NCI-H526 (cell line): Measurements from ENCODE around the gene PCCA.

Experiments used
- DNase-seq, 2 experiments: peaks; one replicate each; lab custom pipeline; 2025; lab: John Stamatoyannopoulos, UW

PCCA gene

DNA sequence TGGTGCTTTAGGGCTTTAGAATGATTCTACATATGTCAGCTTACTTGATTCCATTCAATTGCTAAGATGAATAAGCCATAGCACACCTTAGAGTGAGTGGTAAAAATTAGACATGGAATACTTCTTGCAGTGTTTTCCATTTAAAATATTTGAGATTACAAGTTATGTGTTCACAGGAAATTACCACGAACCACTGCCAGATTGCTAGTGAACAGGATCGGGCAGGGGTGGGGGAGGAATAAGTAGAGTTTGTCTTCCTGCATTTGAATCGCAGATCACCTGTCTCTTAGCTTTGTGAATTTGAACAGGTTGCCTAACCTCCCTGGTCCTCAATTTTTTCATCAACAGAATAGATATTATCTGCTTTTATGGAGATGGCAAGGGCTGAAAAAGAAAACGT, 375.1 kb downstream of the PCCA start:
- DNase-seq = no peak

DNA sequence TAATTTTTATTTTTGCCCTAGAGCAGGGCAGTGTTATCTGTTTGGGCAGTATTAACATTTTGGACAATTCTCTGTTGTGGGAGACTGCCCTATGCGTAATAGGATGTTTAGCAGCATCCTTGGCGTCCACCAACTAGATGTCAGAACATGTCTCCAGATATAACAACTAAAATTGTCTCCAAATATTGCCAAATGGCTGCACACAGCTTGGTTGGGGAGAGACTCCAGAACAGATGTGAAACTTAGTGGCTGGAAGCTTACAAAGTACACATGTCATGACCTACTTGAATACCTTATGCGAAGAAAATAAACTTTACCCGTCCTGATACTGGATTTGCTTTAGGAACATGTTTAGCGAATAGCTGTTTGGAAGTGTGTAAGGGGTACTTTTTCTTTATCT, 376.7 kb downstream of the PCCA start:
- DNase-seq = no peak

DNA sequence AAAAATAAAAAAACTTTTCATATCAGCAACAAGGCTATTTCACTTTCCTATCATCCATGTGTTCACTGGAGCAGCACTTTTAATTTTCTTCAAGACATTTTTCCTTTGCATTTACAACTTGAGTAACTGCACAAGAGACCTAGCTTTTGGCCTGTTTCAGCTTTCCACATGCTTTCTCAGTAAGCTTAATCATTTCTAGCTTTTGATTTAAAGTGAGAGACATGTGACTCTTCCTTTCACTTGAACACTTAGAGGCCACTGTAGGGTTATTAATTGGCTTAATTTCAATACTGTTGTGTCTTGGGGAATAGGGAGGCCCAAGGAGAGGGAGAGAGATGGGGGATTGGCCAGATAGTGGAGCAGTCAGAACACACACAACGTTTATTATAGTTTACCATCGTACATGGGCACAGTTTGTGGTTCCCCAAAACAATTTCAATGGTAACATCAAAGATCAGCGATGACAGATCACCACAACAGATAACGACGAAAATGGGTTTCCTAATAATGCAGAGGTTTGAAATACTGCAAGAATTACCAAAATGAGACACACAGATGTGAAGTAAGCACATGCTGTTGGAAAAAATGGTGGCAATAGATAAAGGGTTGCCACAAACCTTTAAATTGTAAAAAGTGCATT, 382.1 kb downstream of the PCCA start:
- DNase-seq = no peak

DNA sequence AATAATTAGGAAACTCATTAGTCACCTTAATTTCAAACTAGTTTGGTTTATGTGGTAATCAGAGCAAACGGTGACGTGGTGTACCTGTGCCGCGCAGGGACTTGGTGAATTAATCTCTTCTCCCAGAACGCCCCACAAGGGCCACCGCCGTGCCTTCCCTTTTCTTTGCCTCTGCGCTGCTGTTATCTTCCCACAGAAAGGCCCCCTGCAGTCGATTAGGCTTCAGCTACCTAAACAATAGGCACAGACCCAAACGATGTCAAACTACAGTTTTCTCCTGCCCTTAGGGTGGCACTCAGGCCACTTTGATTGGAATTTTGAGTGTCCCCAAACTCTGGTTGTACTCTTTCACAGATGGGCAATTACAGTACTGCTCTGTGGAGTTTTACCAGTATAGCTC, 384.2 kb downstream of the PCCA start:
- DNase-seq = no peak

DNA sequence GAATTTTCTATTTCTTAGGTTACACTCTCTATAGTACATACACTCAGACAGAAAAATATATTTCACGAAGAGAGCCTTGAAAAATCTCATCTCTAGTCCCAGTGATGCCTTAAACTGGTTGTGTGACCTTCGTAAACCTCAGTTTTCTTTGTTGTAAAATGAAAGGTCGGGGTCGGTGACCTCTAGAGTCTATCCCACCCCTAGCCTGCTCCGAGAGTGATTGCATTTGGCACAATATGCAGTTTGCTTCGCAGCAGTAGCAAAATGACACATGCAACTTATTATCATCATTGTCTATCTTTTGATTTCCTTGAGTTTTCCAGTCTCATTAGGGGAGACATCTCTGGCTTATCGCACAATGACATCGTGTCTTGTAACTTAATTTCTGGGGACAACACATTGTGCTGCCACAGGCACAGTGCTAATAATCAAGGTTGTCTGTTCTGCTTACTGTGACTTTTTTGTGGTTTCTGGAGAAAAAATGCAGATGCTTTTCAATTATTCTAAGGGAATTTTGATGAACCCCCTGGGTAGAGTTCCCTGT, 384.7 kb downstream of the PCCA start:
- DNase-seq = no peak

DNA sequence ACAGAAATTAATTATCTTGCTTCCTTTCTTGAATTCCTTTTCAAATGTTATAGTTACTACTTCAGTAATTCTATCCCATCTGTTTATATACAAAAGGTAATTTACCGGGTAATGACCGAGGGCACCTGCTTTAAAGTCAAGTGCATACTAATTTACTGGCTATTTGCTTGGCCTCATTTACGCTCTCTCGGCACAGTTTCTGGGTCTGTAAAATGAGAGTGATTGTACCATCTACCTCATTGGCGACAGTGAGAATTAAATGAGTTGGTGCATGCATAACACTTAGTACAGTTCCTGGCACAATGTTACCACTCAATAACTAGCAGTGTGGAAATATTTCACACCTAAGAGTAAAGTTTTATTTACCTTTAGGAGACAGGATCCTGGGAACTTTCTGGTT, 388.1 kb downstream of the PCCA start:
- no peak for DNase-seq

DNA sequence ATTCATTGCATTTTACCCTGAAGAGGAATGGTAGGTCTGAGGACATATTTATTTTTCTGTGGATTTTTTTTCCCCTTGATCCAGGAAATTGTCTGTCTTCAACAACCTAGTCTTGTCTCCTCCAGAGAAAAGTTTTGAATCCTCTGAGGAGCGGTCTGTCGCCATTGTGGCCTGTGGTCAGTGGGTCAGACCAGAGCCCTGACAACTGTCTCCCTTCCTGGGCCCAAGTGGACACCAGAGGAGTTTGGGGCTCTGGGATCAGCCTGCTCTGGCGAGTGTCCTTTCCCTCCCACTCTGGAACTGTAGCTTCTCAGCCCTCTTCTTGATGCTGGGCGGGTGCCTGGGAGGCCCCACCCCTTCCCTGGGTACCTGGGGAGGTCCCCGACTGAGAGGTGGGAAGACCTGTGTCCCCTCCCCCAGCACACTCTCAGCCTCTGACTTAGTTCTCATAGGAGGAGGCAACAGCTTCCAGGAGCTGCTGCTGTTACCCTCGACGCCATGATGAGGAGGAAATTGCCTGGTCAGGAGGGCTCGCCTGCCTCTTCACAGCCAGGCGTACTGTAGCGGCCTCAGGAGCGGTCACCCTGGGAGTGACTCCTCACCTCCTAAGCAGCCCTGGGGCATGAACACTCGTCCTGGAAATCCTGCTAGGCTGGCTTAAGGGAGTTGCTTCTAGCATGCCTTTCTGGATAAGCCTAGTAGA, 389.4 kb downstream of the PCCA start:
- DNase-seq = no peak

DNA sequence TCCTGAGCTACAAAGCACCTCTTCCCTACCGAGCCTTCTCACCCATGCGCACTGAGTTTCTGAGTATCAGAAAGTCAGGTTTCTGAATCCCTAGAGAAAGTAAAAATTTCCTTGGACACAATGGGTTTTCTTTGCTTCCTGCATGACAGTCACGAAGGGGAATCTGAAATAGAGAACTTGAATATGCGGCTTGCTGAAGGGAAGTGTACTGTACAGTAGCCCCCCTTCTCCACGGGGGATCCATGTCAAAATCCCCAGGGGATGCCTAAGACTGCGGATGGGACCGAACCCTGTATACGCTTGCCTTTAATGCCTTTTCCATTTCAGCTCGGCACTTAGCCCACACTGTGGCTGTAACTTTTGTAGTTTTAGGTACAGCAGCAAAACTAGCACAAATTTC, 391.8 kb downstream of the PCCA start:
- DNase-seq = no peak

DNA sequence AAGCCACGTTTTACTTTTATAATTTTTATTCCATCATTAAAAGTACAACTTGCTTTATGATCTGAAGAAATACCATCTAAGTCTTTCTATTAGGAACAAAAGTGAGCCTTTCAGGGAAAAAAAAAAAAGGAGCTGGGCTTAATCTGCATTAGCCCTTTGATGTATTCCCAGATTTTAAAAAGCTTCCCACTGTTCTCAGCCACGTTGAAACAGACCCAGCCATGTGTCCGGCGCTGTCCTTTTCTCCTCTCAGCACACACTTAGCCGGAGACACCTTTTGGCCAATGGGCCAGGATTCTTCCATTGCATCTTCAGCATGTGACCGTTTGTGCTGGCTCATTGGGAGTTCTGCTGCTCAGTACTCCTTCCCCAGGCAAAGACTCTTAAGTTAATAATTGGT, 394.2 kb downstream of the PCCA start:
- DNase-seq = no peak

DNA sequence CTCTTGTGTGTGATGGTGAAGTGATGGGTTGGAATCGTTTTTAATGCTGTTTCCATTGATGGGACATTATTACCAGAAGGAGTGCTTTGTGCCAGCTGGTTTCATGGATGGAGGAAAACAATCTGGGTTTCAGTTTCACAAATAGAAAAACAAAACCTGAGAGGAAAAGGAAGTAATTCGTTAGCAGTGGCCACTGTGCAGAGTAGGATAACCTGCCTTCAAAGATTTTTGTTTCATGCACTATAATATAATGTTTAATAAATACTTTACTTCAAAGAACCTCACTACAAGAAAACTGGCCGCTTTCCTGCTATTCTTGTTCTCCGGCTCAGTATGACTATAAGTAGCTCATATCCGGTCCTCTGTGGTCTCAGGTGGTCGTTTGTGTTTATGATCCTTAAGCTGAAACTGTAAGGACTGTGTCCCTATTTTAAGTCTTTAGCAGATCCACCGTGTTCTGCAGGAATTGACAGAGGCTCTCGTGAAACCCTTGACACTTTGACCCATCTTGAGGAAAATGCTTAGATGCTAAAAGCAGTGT, 395.0 kb downstream of the PCCA start:
- DNase-seq = no peak

DNA sequence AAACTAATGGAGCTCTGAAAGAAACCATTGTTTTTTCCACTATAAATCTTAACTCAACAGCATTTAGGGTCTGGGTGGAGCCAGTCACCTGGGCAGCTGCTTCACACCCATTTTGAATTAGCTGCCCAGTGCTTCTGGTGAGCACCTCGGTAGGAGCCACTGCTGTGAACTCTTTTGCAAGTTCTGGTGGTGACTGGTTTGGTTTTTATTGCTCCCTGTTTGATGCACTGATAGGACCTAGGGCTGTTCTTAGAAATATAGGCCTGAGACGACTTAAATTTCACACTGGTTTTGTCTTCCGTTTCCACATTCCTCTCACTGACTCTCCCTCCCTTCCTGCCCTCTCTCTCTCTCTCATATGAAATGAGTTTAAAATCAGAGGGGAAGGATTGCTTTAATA, 395.8 kb downstream of the PCCA start:
- DNase-seq = no peak

DNA sequence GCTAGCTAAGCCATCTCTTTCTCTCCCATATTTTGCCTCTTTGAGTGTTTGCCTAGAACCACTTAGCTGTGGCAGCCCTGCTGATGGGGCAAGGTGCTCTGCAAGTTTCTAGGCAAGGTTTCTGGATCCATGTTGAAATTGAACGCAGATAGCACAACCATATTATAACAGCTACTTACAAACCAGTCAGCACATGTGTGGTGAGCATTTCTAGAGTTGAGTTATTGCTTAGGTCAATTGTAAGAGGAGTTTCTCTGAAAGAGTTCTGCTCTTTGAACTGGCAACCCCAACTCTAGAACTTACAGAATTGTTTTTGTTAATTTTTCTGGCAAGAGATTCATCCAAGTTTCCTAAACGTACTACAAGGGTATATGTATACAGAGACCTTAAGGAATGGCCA, 396.4 kb downstream of the PCCA start:
- no peak for DNase-seq

DNA sequence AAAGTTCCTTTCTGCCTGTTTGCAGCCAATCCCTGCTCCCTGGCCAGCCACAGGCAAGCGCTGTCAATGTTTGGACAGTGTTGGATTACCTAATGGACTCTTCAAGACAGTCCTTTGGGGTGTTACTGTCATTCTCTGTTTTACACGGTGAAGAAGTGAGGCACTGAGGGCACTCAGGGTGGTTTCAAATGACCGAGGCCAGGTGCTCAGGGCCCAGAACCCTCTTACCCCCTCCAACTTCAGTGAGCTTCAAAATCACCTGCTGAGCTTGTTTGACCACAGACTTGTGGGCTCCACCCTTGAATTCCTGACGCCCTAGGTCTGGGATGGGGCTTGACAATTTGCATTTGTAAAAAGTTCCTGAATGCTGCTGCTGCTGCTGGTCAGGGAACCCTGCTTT, 401.8 kb downstream of the PCCA start:
- peak; percentile 75 to 83 for DNase-seq

DNA sequence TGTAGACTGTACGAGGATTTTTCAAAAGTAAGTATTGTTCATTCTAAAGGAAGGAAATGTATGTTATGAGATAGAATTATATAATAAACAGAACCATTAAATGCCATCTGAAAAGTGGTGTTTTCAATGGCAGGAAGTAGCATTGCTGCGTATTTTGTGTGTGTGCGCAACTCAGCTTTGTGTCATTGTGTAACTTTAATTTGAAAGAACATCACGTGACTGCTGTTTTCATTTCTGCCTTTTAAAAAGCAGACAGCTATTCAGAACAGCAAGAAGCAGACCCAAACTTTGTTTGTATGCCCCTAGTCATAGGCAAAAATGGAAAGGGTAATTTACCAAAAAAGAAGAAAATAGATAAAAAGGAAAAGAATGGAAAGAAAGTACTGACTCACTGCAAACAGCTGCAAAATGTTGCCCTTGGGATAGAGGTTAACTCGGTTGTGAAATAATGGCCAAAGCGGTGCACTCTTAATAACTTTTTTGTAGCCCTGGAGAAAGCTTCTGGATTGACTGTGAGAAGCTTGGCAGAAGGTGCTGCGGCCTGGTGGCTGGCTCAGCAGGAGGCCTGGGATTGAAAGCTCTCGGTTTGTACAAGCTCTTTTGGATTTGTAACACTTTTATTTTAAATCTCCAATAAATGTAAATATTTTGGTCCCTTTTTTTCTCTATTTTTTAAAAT, 402.4 kb downstream of the PCCA start:
- DNase-seq = no peak

DNA sequence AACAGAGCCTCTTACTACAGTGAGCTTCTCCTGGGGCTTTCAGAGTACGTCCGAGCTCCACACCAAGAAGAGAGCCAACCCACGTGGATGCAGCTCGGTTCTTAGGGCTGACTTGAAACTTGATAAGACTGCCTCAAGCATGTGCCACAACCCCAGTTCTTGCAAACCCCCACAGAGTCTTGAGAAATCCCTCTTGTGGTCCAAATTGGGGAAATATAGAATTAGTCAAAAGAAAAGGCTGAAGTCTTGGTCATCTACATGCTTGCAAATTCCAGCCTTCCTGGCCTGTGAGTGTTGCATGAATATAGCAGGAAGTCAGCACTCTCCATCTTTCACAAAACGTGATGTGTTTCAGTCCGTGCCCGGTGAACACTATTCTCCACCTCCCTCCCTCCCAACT, 404.5 kb downstream of the PCCA start:
- no peak for DNase-seq

DNA sequence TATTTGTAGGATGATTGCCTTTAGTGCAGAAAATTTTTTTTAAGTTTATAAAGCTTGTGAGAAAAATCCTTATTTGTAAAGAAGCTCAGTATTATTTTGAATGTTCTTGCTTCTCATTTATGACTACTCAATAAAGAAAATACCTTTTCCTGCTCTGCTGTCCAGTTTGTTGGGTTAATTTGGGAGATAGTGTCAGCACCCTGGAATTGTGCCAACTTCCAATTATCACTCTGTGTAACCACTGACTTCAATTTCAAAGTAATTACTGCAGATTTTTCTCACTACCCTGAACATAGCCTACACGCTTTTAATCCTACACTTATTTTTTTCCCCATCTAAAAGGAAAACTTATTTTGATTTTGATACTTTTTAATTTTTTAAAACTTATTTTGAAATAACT, 406.6 kb downstream of the PCCA start:
- no peak for DNase-seq

DNA sequence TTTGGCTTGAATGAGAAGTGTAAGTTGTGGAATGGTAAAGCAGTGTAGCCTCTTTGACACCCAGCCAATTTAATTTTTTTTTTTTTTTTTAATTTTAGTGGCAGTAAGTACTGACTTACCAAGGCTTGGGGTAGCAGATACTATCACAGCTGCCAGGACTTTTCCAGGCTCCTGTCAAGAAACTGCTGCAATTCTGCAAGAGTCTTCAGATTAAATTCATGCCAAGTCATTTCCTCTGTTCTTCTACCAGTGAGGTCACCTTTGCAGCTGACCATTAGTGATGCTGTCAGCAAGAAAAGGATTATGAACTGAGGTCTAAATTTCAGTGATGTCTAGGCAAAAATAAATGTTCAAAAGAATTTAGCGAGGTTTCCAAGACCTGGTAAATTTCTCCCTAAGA, 408.5 kb downstream of the PCCA start:
- no peak for DNase-seq

DNA sequence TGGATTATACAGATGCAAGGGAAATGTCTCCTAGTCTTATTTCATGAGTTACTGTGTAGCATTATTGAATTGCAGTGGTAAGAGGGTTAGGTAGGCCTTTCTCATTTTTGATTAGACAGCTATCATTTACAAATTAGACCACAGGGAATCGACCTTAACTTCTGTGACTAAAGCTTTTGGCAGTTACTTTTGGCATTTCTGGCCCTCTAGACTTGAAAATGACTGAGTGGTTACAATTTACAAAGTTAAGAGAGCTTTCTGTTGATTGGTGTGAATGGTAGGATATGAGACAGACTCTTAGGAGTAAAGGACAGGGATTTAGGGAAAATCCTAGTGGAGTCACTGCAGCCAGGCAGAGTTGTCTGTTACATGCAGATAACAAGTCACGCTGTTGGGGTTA, 413.6 kb downstream of the PCCA start:
- DNase-seq = no peak

DNA sequence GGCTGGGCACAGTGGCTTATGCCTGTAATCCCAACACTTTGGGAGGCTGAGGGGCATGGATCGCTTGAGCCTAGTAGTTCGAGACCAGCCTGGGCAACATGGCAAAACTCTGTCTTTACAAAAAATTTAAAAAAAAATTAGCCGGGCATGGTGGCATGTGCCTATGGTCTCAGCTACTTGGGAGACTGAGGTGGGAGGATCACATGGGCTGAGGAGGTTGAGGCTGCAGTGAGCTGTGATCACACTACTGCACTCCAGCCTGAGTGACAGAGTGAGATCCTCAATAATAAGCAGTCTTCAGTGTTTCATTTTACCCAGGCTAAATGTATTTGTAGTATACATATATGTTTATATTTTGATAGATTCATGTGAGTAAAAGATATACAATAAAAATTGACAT, 414.7 kb downstream of the PCCA start:
- DNase-seq = no peak

DNA sequence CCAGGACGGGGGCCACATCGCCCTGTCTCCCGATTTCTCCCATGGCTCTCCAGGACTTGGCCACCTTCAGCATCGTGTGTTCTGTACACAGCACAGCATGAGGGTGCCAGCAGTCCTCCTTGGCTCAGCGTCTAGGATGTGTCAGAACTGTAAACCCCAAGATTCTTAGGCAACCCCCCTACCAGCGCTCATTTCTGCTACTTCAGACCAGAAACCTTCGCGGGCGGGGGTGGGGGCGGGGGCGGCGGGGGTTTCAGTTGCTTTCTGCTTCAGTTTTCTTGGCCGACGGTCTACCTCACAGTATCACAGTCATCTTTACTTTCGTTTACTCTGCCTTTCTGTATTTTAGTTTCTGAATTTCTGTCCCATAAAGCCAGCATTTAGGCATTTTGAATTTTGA, 417.3 kb downstream of the PCCA start:
- DNase-seq = no peak

DNA sequence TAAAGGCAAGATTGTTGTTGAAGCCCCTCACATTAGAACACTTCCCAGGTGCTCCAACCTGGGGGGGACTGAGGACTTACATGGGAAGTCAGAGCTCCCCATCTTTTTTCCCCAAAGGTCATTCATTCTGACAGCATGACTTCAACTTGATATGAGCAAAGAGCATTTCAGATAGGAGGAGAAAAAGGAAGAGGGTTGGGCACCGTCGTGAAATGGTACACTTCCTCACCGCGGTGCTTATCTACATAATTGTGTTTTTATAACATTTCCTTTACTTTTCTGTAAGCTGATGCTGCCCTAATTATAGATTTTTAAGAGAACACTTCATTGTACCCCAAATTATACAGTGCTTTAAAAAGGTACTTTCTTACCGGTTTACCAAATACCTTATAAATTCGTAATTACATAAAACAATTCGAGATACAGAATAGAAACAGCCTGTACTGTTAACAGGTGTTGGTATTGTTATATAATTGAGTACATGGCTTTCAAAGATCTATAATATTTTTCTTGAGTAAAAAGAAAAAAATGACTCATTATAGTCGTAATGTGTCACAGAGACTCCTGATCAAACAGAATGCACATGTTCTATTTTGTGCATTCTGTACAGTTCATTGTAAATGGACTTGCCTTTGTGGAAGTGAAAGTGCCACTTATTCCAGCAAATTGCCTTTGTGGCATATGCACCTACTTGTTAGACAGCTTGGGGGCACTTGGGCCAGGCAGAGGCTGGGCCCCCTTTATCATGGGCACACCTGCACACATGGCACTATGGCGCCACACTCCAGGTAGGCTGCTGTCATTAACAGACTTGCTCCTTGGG, 417.9 kb downstream of the PCCA start:
- no peak for DNase-seq

DNA sequence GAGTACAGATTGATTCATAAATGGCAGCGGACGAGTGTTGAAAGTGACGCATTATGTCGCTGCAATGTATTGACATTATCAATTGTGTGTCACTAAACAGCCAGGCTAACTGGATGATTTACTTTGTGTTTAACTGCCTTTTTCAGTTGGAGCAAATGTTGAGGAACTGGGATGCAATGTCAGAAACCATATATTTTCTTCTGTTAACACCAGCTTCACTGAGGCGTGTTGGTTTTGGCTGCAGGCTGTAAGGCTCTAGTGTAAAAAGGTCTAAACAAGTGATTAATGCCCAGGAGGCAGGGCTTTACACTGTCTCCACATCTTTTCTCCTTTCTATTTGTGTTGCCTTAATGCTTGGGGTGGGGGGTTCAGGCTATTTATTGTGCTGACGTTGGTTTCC, 419.6 kb downstream of the PCCA start:
- DNase-seq = no peak
